Fibroblast of lung (primary cell): Measurements from ENCODE around the gene ARGLU1. TPM values are rescaled to one million over a fixed set of nuclear protein-coding genes. Genes with fewer than 3 reads are reported as not detected.
A peak's percentile ranks its signal among the peaks of the same experiment; 100 is the strongest.

Experiments used
- DNase-seq, 2 donors: peaks; one replicate each; pipeline versions ENCODE4 v3.0.0 to v3.0.0-alpha.2; 2010; ENCODE audit warnings: low read depth in 2 of 2
- H2AFZ ChIP-seq: 2 replicates; pipeline ENCODE4 v1.5.1; 2012; ENCODE audit warnings: low read length, control low read depth, inconsistent platforms
- H3K27ac ChIP-seq: 2 replicates; pipeline ENCODE4 v1.5.1; 2011; ENCODE audit warnings: low read length, control low read depth; ENCODE audit not compliant: insufficient read depth
- H3K27me3 ChIP-seq: 2 replicates; pipeline ENCODE4 v1.5.1; 2011; ENCODE audit warnings: mild to moderate bottlenecking, low read length; ENCODE audit not compliant: control insufficient read depth, insufficient read depth
- H3K36me3 ChIP-seq: 2 replicates; pipeline ENCODE4 v1.5.1; 2011; ENCODE audit warnings: low read length; ENCODE audit not compliant: control insufficient read depth, insufficient read depth
- H3K4me1 ChIP-seq: 2 replicates; pipeline ENCODE4 v1.5.1; 2011; ENCODE audit warnings: low read length; ENCODE audit not compliant: control insufficient read depth, insufficient read depth; ENCODE audit errors: extremely low read depth
- H3K4me2 ChIP-seq: 2 replicates; pipeline ENCODE4 v1.5.1; 2011; ENCODE audit warnings: low read length, control low read depth; ENCODE audit not compliant: insufficient read depth; ENCODE audit errors: extremely low read depth
- H3K4me3 ChIP-seq, 4 experiments: fragments of 200-600 bp in 1 of 4; sonication (generic) in 1 of 4; replicated peaks in 1 of 4; 2 replicates each; pipeline ENCODE4 v1.5.1; 2011 to 2016; ENCODE audit warnings: low read length in 4 of 4, low read depth in 3 of 4, mild to moderate bottlenecking in 3 of 4, control low read depth in 2 of 4, inconsistent platforms in 1 of 4, mixed read lengths in 1 of 4; ENCODE audit not compliant: insufficient read depth in 1 of 4; ENCODE audit errors: control extremely low read depth in 1 of 4
- H3K79me2 ChIP-seq: 2 replicates; pipeline ENCODE4 v1.5.1; 2012; ENCODE audit warnings: mild to moderate bottlenecking, low read length, inconsistent platforms; ENCODE audit not compliant: control insufficient read depth, insufficient read depth
- H3K9ac ChIP-seq: 2 replicates; pipeline ENCODE4 v1.5.1; 2011; ENCODE audit warnings: mild to moderate bottlenecking, low read length, control low read depth; ENCODE audit not compliant: insufficient read depth
- H3K9me3 ChIP-seq: 2 replicates; pipeline ENCODE4 v1.5.1; 2012; ENCODE audit warnings: low read depth, low read length; ENCODE audit not compliant: control insufficient read depth, insufficient read depth
- H4K20me1 ChIP-seq: 2 replicates; pipeline ENCODE4 v1.5.1; 2011; ENCODE audit warnings: low read length; ENCODE audit not compliant: control insufficient read depth, insufficient read depth; ENCODE audit errors: extremely low read depth
- EZH2 ChIP-seq: IDR thresholded peaks from 2 replicates; pipeline ENCODE4 v1.5.1; 2012; ENCODE audit warnings: low read length, control low read depth, mild to moderate bottlenecking; ENCODE audit errors: missing control alignments
- polyA plus RNA-seq, 2 donors: library from polyadenylated mRNA; depleted of rRNA in 1 of 2; stranded (reverse) in 1 of 2; unstranded in 1 of 2; fragments of >200 nt; gene quantifications; 2 replicates each; pipeline ENCODE4 v1.2.1, GENCODE V29; 2011 to 2012; ENCODE audit warnings: missing spikeins in 1 of 2
- total RNA-seq: library from RNA; depleted of rRNA; stranded (reverse); fragments of >200 nt; gene quantifications from 2 replicates; pipeline ENCODE4 v1.2.1, GENCODE V29; 2014
- TF ChIP-seq, protein P1 (sequence below), 2 donors: IDR thresholded peaks in 1 of 2; conservative IDR thresholded peaks in 1 of 2; 1 replicate in 1 of 2; 2 replicates in 1 of 2; pipeline ENCODE4 v1.5.1; 2011 to 2012; ENCODE audit warnings: low read length in 2 of 2, control low read depth in 1 of 2, inconsistent platforms in 1 of 2, low read depth in 1 of 2, mild to moderate bottlenecking in 1 of 2

ARGLU1 gene
- total and polyA plus RNA-seq, 2 donors (not counting 1 experiment from before 2014, with no cell fraction given): 45.4 to 45.6 TPM

- Histone ChIP-seq H3K27ac (no peak overlapping the region), H3K4me3 (no peak overlapping the region), H3K9me3 (no peaks in the 10 kb centered on the region), H3K27me3 (no peaks in the 10 kb centered on the region), H3K4me2 (no peak overlapping the region), H3K79me2 (no peaks in the 10 kb centered on the region), H3K9ac (no peak overlapping the region), H2AFZ (no peak overlapping the region), H3K4me1 (peaks cover 6% of the 10 kb centered on the region), H3K36me3 (no peaks in the 10 kb centered on the region), H4K20me1 (no peaks in the 10 kb centered on the region)
- TF ChIP-seq, protein P1, sequence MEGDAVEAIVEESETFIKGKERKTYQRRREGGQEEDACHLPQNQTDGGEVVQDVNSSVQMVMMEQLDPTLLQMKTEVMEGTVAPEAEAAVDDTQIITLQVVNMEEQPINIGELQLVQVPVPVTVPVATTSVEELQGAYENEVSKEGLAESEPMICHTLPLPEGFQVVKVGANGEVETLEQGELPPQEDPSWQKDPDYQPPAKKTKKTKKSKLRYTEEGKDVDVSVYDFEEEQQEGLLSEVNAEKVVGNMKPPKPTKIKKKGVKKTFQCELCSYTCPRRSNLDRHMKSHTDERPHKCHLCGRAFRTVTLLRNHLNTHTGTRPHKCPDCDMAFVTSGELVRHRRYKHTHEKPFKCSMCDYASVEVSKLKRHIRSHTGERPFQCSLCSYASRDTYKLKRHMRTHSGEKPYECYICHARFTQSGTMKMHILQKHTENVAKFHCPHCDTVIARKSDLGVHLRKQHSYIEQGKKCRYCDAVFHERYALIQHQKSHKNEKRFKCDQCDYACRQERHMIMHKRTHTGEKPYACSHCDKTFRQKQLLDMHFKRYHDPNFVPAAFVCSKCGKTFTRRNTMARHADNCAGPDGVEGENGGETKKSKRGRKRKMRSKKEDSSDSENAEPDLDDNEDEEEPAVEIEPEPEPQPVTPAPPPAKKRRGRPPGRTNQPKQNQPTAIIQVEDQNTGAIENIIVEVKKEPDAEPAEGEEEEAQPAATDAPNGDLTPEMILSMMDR (conservative IDR thresholded peaks at IDR 0.05 in 1 of 2, IDR thresholded peaks at IDR 0.05 in 1 of 2; ENCODE audit: low read depth in 1 of 2, low read length in 2 of 2): no peak
- no peak for TF ChIP-seq EZH2
- DNase-seq: no peak
Observed at GRCh38 chr13:106591299-106591698, 23.4 kb upstream of the ARGLU1 start.

- Histone ChIP-seq H3K4me2 (no peak overlapping the region), H3K4me3 (no peak overlapping the region), H3K4me1 (no peaks in the 10 kb centered on the region), H2AFZ (no peak overlapping the region), H3K79me2 (no peaks in the 10 kb centered on the region), H3K9me3 (no peaks in the 10 kb centered on the region), H3K27ac (no peak overlapping the region), H3K9ac (no peak overlapping the region), H4K20me1 (no peaks in the 10 kb centered on the region), H3K36me3 (no peaks in the 10 kb centered on the region), H3K27me3 (no peaks in the 10 kb centered on the region)
- peak; percentile 18 to 78 for DNase-seq
- TF ChIP-seq, protein P1 (conservative IDR thresholded peaks at IDR 0.05 in 1 of 2, IDR thresholded peaks at IDR 0.05 in 1 of 2; ENCODE audit: low read depth in 1 of 2, low read length in 2 of 2): no peak
- no peak for TF ChIP-seq EZH2
Observed at GRCh38 chr13:106589716-106590115, 21.8 kb upstream of the ARGLU1 start.

DNA sequence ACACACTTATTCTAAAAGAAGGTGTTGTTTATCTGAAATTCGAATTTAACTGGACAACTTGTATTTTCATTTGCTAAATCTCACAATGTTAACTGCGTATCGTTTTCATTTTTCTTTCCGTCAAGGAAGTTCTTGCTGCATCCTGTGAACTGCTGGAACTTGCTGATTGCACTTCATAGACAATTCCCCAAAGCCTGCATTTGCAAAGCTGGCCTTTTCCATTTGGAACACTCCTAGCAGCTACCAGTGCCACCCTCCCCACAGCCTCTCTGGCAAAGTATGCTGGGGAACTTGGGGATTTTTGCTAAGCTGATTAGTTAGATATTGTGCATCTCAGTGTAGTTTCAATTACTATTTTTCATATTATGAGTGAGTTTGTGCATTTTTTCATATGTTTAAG, 20.4 kb upstream of the ARGLU1 start:
- no peak for DNase-seq
- TF ChIP-seq, protein P1 (conservative IDR thresholded peaks at IDR 0.05 in 1 of 2, IDR thresholded peaks at IDR 0.05 in 1 of 2; ENCODE audit: low read depth in 1 of 2, low read length in 2 of 2): no peak
- no peak for TF ChIP-seq EZH2
- H3K4me2 ChIP-seq: no peak overlapping the region
- H2AFZ ChIP-seq: no peak overlapping the region
- H3K27ac ChIP-seq: no peak overlapping the region
- no peaks in the 10 kb centered on the region for H3K9me3 ChIP-seq
- H3K9ac ChIP-seq: no peak overlapping the region
- no peaks in the 10 kb centered on the region for H3K79me2 ChIP-seq
- no peaks in the 10 kb centered on the region for H3K4me1 ChIP-seq
- no peaks in the 10 kb centered on the region for H3K27me3 ChIP-seq
- no peaks in the 10 kb centered on the region for H3K36me3 ChIP-seq
- no peaks in the 10 kb centered on the region for H4K20me1 ChIP-seq
- H3K4me3 ChIP-seq: no peak overlapping the region
